HG02943 (cell line): ENCODE measurements around the gene KRTAP5-4.
"Not testable (repeated sequence)": the region's sequence is repeated elsewhere in the genome, so short reads cannot be mapped to it uniquely, and the experiment has no call there.

ENCODE experiments used
- ATAC-seq: cut with Tn5 transposase; IDR thresholded peaks from one replicate; pipeline ENCODE4 v1.9.1; 2021; ENCODE audit warnings: mild to moderate bottlenecking, low read depth, moderate library complexity; ENCODE audit not compliant: unreplicated experiment

KRTAP5-4 gene

DNA sequence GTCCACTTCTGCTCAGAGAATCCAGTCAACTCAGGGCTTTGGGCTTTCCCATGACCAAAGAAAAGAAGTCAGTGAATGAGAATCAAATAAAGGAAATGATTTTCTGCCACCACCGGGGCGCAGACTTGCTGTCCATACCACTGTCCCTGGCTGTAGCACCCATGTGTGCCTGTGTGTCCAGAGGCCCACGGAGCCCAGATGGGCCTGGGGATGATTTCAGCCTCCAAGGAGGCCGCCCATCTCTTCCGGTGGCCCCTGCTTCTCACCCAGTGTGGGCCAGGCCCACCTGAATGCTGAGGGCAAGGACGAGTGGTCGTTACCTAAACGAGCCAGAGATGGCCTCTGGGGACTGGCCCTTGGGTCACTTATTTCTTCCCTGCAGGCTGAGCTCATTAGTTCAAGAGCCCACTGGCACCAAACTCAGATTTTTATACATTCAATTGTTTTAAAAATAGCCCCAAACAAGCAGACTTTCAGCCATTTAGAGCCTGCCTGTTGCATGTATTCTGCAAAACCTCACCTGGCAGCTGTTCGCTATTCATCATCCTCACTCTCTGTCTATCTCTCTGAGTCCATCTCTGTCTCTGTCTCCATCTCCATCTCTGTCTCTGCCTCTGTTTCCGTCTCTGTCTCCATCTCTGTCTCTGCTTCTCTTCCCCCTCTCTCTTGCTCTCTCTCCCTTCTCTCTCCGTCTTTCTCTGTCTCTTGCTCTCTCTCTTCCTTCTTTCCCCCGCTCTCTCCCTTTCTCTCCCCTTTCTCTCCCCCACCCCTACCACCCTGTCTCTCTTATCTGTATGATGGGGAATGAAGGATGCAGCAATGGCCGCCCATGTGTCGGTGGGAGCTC, 31.8 kb upstream of the KRTAP5-4 start:
- no peak for ATAC-seq

DNA sequence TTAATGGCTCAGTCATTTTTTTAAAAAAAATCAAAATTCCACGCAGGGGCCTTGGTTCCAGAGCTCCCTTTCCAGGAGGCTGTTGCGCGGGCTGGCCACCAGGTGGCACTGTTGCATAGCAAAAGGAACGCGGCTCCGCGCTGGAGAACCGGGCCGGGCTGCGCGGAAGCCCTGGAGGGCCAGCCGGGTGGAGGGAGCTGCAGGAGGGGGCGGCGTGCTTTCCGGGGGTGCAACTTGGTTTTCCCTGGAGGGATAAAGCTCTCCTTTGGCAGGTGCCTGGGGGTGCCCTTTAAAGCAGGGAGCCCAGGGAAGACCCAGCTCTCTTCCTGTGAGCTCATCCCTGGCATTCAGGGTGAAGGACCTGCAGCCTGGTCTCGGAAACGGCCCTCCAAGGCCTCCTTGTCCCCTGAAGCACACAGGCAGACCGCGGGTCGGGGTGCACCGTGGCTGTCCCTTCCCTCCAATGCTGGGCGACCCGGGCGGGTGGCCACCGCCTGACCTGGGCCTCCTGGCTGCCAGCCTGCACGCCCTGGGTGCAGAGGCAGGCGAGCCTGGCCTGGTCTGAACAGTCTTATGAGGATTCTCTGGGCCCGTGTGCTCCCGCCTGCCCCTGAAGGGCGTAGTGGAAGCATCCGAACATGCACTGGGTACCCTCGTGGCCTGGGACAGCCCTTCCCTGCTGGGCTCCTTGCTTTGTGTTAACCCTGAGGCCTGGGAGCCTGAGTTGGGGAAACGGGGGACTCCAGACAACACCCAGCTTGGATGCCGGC, 31.0 kb upstream of the KRTAP5-4 start:
- ATAC-seq: no peak

DNA sequence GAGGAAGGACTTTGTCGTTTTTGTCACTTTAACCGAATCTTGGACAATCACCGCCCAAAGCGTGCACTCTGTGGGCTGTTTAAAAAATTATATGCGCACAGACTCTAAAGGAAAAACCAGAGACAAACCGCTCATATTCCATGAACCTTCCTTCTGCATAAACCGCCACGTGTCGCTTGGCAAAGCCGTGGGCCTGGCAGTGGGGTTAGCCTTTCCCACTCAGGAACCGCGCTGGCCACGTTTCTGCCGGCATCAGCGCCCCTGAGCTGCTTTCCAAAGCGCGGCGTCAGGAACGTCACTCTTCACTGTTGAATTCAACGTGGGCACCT, 30.5 kb upstream of the KRTAP5-4 start:
- no peak for ATAC-seq

DNA sequence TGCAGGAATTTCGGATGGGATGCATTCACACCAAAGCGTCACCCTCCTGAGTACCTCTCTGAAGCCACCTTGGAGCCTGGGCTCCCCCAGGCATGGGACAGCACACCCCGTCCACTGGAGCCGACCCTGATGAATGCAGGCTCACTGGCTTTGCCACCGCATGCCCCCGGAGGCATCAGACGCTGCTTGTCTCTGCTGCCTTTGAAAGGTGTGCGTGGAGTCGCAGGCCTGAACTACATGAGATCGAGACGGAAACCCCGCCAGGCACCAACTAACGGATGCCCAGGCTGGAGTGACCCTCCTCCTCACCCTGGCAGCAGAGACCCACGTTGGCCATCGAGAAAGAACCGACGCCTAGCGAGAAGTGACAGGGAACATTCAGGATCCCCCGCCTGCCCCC, 30.1 kb upstream of the KRTAP5-4 start:
- no peak for ATAC-seq

DNA sequence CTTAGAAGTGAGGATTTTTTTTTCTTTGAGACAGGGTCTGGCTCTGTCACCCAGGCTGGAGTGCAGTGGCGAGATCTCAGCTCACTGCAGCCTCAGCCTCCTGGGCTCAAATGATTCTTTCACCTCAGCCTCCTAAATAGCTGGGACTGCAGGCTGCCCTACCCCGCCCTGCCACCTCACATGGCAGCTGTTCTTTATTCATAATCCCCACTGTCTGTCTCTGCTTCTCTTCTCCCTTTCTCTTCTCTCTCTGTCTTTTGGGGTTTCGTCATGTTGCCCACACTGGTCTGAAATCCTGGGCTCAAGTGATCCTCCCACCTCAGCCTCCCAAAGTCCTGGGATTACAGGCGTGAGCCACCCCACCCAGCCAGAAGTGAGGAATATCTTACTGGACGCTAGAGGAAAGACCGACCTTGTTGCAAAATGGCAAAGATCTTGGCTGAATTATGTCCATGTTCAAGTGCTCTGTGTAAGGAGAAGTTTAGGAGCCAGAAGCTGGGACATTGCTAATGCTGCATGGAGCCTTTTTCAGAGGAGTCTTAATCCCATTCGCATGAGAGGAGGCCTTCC, 29.6 kb upstream of the KRTAP5-4 start:
- no peak for ATAC-seq

DNA sequence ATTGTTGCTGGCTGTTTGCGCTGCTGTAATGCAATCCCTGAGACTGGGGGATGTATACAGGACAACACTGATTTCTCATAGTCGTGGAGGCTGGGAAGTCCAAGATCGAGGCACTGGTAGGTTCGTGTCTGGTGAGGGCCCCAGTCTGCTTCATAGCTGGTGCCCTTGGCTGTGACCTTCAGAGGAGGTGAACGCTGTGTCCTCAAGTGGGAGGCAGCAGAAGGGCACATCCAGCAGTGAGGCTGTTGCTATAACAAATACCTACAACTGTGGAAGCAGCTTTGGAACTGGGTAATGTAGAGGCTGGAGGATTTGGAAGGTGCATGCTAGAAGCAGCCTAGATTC, 29.0 kb upstream of the KRTAP5-4 start:
- no peak for ATAC-seq

DNA sequence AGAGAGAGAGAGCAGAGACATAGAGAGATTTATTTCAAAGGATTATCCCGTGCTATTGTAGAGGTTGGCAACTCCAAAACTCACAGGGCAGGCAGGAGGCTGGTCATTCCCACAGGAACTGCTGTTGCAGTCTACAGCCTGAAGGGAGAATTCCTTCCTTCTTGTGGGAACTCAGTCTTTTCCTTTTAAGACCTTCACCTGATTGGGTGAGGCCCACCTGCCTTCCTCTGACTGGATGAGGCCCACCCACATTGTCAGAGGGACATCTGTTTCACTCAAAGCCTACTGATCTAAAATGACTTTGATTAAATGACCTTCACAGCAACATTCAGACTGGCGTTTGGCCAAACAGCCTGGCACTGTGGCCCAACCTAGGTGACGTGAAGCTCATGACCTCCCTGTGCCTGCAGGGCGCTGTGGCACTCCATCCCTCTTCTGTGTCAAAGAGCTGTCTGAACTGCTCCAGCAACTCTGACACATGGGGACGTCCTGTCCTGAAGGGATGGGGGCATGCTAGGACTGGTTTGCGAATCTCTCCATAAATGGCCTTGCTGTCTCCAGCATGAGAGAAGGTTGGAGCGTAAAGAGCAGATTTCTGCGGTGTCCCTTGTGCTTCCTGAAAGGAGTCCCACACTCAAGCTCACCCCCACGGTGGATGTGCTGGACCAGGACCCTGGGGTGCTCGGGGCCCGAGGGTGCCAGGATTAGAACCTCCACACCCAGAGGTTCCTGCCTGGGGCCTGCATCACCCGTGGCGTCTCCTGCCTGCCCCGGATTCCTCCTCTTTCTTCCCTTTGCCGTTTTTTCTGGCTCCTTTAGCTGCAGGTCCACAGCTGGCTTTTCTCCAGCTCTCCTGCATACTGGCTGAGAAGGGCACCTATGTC, 28.3 kb upstream of the KRTAP5-4 start:
- no peak for ATAC-seq

DNA sequence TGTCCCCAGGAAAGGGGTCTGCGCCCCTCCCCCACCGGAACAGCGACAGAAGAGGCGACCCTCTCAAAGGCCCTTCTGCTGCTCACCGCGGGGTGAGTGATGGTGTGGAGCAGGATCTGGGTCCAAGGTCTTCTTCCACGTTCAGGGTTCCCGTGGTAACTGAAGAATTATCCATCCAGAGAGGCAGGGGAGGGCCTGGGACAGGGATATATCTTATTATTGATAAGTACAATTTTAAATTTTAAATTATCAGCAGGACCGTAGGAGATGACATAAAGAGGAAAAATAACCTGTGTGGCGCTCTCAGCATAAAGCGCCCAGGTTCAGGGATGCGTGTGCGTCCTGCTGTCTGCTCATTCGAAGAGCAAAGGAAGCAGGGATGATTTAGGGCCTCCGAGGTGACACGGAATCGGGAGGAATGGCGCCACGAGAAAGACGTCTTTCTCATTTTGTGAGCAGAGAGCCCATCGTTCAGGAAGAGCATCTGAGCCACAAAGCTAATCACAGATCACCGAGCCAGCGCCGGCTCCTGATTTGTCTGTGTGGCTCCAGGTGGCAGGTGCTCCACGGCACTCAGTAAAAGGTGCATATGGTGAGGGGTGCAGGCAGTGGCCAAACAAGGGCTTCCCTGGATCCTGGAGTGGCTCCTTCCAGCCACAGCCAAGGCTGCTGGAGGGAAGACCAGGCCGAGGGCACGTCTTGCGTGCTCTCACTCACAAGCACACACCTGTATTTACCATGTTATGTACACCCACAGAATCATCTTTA, 26.9 kb upstream of the KRTAP5-4 start:
- ATAC-seq: no peak

DNA sequence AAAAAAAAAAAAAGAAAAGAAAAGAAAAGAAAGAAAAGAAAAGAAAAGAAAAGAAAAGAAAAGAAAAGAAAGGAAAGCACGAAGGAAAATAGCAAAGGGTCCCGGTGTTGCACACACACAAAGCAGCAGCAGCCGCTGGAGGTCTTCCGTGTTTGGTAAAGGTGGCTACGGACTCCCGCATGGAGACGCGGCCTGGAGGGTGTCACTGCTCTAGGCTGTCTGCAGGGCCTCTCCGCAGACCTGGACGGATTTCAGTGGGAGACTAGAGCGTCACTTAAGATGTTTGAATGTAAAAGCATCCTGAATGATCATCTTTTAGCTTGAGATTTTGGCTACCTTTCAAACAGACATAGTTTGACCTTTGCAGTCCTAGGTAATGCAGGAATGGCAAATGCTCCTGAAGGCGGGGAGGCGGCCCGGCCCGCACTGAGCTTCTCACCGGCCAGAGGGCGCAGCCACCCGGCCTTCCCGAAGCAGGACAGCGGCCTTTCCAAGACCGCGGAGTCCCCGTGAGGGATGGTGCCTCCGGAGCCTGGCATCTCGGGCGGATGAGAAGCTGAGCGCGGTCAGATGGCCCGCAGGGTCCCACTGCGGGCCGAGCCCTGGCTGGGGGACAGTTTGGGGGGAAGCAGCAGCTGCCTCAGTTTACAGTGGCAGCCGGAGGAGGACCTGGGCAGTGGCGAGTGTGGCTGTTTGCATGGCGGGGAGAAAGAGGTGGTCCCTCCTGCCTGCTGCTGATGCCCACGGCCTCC, 26.1 kb upstream of the KRTAP5-4 start:
- no peak for ATAC-seq

DNA sequence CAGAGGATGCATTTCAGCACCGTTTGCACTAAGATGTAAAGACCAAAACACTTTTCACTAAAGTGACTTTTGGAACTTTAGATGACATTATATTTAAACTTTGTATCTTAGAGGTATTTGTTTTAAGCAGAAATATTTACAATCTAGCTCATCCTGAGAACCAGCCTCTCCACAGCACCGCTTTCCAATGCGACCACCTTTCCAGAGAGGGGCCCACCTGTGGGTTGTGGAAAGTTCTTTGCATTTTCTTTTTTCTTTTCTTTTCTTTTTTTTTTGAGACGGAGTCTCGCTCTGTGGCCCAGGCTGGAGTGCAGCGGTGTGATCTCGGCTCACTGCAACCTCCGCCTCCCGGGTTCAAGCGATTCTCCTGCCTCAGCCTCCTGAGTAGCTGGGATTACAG, 24.6 kb upstream of the KRTAP5-4 start:
- ATAC-seq: not testable (repeated sequence)

DNA sequence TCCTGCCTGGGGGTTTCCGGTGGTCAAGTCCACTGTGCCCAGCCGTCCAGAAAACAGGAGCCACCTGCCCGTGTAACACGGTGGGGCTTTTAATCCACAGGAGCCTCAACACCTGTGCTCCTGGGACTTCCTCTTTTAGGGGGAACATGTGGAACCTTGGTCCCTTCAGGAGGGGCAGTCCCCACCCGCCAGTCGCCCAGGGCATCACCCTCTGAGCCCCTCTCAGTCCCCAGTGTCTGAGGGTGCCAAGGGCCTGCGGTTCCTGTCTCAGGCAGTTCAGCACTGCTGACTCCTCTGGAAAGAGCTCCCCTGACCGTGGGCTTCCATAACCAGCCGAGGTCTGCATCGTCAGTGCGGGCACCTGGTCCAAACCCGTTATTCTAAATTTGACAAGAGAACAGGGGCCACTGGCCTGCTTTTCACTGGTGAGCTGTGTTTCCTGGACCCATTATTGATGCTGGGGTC, 23.5 kb upstream of the KRTAP5-4 start:
- no peak for ATAC-seq

DNA sequence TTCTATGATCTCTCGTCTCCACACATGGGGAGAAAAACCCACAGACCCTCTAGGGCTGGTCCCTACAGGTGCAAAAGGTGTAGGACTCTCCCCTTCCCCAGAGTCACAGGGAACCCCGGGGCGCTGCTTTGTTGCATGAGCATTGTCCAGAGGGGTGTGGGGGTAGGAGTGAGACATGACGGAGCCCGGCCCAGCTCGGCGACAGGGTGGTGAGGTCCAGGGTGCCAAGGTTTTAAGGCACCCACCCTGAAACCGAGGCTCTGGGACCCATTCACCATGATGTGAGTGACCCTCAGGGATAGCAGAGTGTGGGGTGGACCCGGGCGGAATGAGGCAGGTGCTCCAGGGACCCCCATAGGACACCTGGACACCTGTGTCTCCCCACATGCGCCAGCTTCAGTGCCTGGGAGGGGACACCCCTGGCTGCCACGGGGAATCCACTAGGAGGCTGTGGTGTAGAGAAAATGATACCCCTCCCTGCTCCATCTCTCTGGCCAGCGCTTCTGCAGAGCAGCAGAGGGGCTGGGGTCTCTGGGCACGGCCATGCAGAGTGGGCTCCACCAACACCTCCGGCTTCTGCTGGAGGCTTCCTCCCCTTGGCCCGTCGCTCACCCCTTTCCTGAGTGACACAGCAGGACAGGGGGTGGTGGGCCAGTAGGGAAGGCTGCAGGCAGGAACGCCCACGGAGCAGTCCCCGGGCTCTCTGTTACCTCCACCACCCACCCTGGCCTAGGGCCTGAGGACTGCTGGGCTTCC, 22.8 kb upstream of the KRTAP5-4 start:
- no peak for ATAC-seq

DNA sequence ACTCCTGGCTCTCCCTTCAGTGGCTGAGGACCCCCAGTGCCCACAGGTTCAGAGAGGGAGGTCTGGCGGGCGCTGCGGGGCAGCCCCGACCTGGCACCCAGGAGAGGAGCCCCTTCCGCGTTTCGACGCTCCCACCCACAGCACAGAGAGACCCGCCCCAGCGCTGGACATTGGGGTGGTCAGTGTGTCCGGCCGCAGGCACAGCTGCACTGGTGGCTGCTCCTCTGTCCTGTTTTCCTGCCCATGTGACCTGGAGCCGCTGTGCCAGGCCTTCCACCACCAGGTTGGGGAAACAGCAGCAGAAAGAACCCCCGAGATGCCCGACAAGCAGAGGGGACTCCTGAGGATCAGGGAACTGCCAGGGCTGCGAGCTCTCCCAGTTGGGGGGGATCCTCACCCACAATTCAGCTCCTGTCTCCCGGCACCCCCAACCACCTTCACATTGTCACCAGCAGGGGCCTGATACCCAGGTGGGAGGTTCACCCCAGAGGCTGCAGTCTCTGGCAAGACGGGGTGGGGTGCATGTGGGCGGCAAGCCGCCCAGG, 21.3 kb upstream of the KRTAP5-4 start:
- no peak for ATAC-seq

DNA sequence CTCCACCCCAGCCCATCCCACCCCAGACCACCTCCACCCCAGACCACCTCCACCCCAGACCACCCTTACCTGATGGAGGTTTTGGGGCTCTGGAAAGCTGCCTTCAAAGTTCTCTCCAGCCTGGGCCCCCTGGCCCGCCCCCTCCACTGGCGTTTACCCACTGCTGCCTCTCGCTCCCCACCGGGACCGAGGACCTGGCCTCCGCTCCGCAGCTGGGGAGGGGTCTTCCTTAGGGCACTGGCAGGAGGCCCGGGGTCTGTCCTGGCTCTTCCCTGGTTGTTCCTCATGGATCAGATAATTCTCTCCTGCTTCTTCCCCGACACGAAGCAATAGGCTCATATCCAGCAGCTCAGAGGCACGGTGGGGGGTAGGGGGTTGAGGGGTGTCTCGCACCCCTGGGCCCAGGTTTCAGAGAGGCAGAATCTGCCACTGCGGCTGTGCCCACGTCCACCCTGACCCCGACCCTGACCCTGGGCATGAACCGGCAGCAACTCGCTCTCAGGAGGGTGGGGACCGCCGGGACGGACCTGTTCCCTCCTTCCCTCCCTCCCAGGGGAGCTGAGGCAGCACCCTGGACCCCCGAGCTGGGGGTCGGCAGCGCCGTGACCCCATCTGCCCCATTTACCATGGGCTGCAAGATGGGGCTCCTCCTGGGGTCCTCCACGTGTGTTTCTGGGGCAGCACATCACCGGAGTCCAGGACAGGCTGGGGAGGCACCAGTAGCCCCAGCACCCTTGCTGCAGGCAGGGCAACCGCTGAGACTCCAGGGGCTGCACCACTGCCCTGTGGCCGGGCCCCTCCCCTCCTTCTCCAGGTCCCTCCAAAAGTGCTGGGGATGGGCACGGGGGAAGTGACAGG, 20.6 kb upstream of the KRTAP5-4 start:
- no peak for ATAC-seq

DNA sequence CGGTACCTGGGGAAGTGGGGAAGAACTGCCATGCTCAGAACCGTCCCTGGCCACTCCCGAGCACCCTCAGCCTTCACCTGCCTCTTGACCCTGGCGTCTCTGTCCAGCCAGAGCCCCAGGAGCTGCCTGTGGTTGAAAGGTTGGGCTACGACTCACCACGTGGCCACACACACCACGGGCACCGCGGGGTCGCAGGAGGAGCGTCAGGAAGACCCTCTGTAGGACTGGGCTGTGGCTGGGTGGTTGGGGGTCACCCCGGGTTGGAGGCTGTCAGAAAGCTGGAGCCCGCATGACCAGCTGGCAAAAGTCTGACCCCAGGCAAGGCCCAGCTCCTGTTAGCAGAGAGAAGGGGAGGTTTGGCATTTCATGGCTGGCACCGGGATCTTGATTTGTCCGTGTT, 19.2 kb upstream of the KRTAP5-4 start:
- ATAC-seq: no peak

DNA sequence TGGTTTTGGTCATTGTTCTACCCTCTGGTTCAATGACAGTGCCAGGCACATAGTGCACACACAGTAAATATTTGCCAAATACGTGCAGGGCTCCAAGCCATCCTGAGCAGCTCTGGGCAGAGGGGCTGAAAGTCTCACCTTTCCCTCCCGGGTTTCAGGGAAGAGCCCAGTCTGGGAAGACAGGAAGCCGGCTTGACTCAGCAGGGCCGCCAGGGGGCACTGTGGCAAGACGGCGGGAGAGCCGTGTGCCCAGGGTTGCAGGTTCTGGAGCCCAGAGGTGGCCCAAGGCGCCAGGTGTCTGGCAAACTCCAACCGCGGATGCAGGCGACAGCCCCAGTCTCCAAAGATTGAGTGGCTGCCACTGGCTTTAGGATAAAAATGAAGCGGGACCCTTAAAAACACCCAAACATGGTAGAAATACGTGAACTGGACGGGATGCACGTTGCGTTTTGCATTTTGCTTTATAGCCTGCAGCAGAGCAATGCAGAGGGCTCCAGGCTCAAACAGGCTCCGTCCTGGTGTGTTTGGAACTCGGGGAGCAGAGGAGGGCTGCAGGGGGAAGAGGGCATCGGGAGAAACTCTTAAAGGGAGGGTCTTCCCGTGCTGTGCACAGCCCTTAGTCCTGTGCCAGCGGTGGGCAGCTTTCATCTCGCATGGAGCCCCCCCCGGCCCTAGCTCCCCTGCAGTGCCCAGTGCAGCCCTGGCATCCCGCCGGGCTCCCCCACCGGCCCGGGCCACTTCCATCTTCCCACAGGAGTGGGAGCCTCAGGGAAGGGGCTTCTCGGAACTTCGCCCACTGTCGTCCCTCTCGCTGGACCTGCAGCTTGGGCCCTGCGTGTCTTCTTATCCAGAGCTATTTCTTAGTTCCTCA, 18.4 kb upstream of the KRTAP5-4 start:
- no peak for ATAC-seq
